HepG2 (cell line): Measurements from ENCODE around the gene MASP1. TPM values are rescaled to one million over a fixed set of nuclear protein-coding genes. Genes with fewer than 3 reads are reported as not detected.

Source experiments
- AHR ChIP-seq: IDR thresholded peaks from 2 replicates; pipeline ENCODE4 v1.6.1; 2018; ENCODE audit warnings: missing genetic modification reagents, missing compliant biosample characterization
- GABPB1 ChIP-seq: IDR thresholded peaks from 2 replicates; pipeline ENCODE4 v1.6.1; 2016; ENCODE audit warnings: mild to moderate bottlenecking, missing genetic modification reagents, moderate library complexity, missing compliant biosample characterization
- HOXA5 ChIP-seq: sonication (generic); formaldehyde crosslinking; IDR thresholded peaks from 2 replicates; pipeline ENCODE4 v1.4.0; 2020; ENCODE audit warnings: missing genetic modification reagents
- HOXA7 ChIP-seq: sonication (generic); formaldehyde crosslinking; IDR thresholded peaks from 2 replicates; pipeline ENCODE4 v1.8.1; 2022; ENCODE audit warnings: mild to moderate bottlenecking, missing genetic modification reagents, moderate library complexity
- KDM6A ChIP-seq: IDR thresholded peaks from 2 replicates; pipeline ENCODE4 v1.6.1; 2016; ENCODE audit warnings: low read depth
- MIXL1 ChIP-seq: IDR thresholded peaks from 2 replicates; pipeline ENCODE4 v1.6.1; 2016
- PAF1 ChIP-seq: IDR thresholded peaks from 2 replicates; pipeline ENCODE4 v1.6.1; 2016; ENCODE audit warnings: missing genetic modification reagents, missing compliant biosample characterization
- RARA ChIP-seq: IDR thresholded peaks from 2 replicates; pipeline ENCODE4 v1.6.1; 2016; ENCODE audit warnings: missing genetic modification reagents, missing compliant biosample characterization
- ZBTB38 ChIP-seq: sonication (generic); formaldehyde crosslinking; IDR thresholded peaks from 2 replicates; pipeline ENCODE4 v1.5.1; 2020; ENCODE audit warnings: mild to moderate bottlenecking, missing genetic modification reagents
- ZBTB8A ChIP-seq: sonication (generic); formaldehyde crosslinking; IDR thresholded peaks from 2 replicates; pipeline ENCODE4 v1.4.0; 2020; ENCODE audit warnings: mild to moderate bottlenecking, low read depth, missing genetic modification reagents, borderline replicate concordance
- ZNF20 ChIP-seq: sonication (generic); formaldehyde crosslinking; IDR thresholded peaks from 2 replicates; pipeline ENCODE4 v1.4.0; 2020; ENCODE audit warnings: mild to moderate bottlenecking, moderate library complexity, missing genetic modification reagents
- ZNF549 ChIP-seq: sonication (generic); formaldehyde crosslinking; IDR thresholded peaks from 2 replicates; pipeline ENCODE4 v1.5.0; 2020; ENCODE audit warnings: missing genetic modification reagents
- ZNF569 ChIP-seq: sonication (generic); formaldehyde crosslinking; IDR thresholded peaks from 2 replicates; pipeline ENCODE4 v1.5.0; 2020; ENCODE audit warnings: mild to moderate bottlenecking, missing genetic modification reagents, moderate library complexity, borderline replicate concordance
- ZNF782 ChIP-seq: sonication (generic); formaldehyde crosslinking; IDR thresholded peaks from 2 replicates; pipeline ENCODE4 v1.4.0; 2020; ENCODE audit warnings: missing genetic modification reagents, mild to moderate bottlenecking, borderline replicate concordance
- ZSCAN22 ChIP-seq: sonication (generic); formaldehyde crosslinking; IDR thresholded peaks from 2 replicates; pipeline ENCODE4 v1.4.0; 2020; ENCODE audit warnings: mild to moderate bottlenecking, missing genetic modification reagents
- polyA plus RNA-seq, 8 experiments: library from polyadenylated mRNA; depleted of rRNA in 3 of 8; stranded (reverse) in 7 of 8; unstranded in 1 of 8; fragments of >200 nt; fragmentation: Illumina TruSeq in 4 of 8; extraction: Trizol in 4 of 8; gene quantifications; 2 replicates each; pipeline versions ENCODE4 v1.2.1 to v1.2.3, GENCODE V29; 2011 to 2016; ENCODE audit warnings: low read depth in 4 of 8, missing spikeins in 1 of 8, mixed read lengths in 1 of 8; ENCODE audit not compliant: insufficient read depth in 1 of 8
- total RNA-seq, 5 experiments: library from RNA; depleted of rRNA; stranded (reverse); fragments of >200 nt; fragmentation: Illumina TruSeq; extraction: Trizol; gene quantifications; 2 replicates each; pipeline ENCODE4 v1.2.3, GENCODE V29; 2016; ENCODE audit warnings: low read depth in 1 of 5
- TF ChIP-seq, protein P1 (sequence below): sonication (generic); formaldehyde crosslinking; IDR thresholded peaks from 2 replicates; pipeline ENCODE4 v1.4.0; 2020; ENCODE audit warnings: mild to moderate bottlenecking, missing genetic modification reagents
- TF ChIP-seq, protein P2 (sequence below), 2 experiments: fragments of 450-650 bp in 1 of 2; sonication (generic) in 1 of 2; formaldehyde crosslinking; IDR thresholded peaks; 2 replicates each; pipeline versions ENCODE4 v1.5.0 to v1.8.0; 2020 to 2022; ENCODE audit warnings: mild to moderate bottlenecking in 1 of 2, missing genetic modification reagents in 1 of 2
- TF ChIP-seq, protein P3 (sequence below): IDR thresholded peaks from 2 replicates; pipeline ENCODE4 v1.6.1; 2012; ENCODE audit warnings: low read length, improper control_type of control experiment
- TF ChIP-seq, protein P4 (sequence below): sonication (generic); formaldehyde crosslinking; IDR thresholded peaks from 2 replicates; pipeline ENCODE4; 2020; ENCODE audit warnings: missing genetic modification reagents, mild to moderate bottlenecking, borderline replicate concordance
- TF ChIP-seq, protein P5 (sequence below): sonication (generic); formaldehyde crosslinking; IDR thresholded peaks from 2 replicates; pipeline ENCODE4 v1.8.0; 2022; ENCODE audit warnings: missing genetic modification reagents, mild to moderate bottlenecking, moderate library complexity, borderline replicate concordance

The MASP1 gene
- total and polyA plus RNA-seq, 2 of the 13 experiments (the other 11 are each of a cell fraction or from before 2014, with no cell fraction given) = 10.8 to 56.0 TPM

DNA sequence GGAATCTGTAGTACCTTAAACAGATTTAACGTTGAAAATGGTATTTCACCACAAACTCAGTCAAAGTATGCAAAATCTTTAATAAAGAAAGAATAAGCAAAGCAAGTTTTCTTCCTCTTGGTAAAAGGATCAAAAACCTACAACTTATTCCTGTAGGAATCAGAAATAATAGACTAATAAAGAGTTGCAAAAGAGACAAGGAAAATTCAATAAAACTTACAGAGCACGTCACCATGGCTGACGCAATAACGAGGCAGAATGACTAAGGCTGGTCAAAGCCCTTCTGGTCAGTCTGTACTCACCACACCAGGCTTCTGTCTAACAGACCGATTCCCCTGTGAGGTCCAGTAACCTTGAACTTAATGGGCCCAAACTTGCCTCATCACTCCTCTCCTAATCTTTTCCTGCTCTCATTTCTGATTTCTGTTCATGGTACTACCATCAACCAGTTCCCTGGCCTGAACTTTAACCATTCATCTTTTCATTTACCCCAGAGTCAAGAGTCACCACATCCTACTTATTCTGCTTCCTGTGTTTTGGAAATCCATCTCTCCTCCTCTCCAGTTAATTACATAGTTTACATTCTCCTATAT lies 5.0 kb downstream of the MASP1 start (continued):
- TF ChIP-seq, protein P1, sequence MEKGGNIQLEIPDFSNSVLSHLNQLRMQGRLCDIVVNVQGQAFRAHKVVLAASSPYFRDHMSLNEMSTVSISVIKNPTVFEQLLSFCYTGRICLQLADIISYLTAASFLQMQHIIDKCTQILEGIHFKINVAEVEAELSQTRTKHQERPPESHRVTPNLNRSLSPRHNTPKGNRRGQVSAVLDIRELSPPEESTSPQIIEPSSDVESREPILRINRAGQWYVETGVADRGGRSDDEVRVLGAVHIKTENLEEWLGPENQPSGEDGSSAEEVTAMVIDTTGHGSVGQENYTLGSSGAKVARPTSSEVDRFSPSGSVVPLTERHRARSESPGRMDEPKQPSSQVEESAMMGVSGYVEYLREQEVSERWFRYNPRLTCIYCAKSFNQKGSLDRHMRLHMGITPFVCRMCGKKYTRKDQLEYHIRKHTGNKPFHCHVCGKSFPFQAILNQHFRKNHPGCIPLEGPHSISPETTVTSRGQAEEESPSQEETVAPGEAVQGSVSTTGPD (CRISPR knock-in tag) = no peak
- TF ChIP-seq HOXA7 (CRISPR knock-in tag) (no peak), GABPB1 (CRISPR knock-in tag) (peak; percentile 42; the same call in 1 of the 2 replicates), HOXA5 (CRISPR knock-in tag) (no peak), RARA (CRISPR knock-in tag) (peak; percentile 79; the same call in 1 of the 2 replicates), PAF1 (CRISPR knock-in tag) (no peak), ZNF20 (CRISPR knock-in tag) (no peak), ZNF549 (no peak), ZBTB8A (CRISPR knock-in tag) (no peak), MIXL1 (peak; percentile 62; the same call in 1 of the 2 replicates), ZNF782 (CRISPR knock-in tag) (no peak), ZBTB38 (CRISPR knock-in tag) (no peak), ZNF569 (CRISPR knock-in tag) (no peak), ZSCAN22 (CRISPR knock-in tag) (no peak), AHR (CRISPR knock-in tag) (no peak), KDM6A (CRISPR knock-in tag) (no peak)
- TF ChIP-seq, protein P2, sequence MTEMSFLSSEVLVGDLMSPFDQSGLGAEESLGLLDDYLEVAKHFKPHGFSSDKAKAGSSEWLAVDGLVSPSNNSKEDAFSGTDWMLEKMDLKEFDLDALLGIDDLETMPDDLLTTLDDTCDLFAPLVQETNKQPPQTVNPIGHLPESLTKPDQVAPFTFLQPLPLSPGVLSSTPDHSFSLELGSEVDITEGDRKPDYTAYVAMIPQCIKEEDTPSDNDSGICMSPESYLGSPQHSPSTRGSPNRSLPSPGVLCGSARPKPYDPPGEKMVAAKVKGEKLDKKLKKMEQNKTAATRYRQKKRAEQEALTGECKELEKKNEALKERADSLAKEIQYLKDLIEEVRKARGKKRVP (CRISPR knock-in tag; IDR thresholded peaks at IDR 0.05) = peak; percentile 98 to 100
- TF ChIP-seq, protein P3, sequence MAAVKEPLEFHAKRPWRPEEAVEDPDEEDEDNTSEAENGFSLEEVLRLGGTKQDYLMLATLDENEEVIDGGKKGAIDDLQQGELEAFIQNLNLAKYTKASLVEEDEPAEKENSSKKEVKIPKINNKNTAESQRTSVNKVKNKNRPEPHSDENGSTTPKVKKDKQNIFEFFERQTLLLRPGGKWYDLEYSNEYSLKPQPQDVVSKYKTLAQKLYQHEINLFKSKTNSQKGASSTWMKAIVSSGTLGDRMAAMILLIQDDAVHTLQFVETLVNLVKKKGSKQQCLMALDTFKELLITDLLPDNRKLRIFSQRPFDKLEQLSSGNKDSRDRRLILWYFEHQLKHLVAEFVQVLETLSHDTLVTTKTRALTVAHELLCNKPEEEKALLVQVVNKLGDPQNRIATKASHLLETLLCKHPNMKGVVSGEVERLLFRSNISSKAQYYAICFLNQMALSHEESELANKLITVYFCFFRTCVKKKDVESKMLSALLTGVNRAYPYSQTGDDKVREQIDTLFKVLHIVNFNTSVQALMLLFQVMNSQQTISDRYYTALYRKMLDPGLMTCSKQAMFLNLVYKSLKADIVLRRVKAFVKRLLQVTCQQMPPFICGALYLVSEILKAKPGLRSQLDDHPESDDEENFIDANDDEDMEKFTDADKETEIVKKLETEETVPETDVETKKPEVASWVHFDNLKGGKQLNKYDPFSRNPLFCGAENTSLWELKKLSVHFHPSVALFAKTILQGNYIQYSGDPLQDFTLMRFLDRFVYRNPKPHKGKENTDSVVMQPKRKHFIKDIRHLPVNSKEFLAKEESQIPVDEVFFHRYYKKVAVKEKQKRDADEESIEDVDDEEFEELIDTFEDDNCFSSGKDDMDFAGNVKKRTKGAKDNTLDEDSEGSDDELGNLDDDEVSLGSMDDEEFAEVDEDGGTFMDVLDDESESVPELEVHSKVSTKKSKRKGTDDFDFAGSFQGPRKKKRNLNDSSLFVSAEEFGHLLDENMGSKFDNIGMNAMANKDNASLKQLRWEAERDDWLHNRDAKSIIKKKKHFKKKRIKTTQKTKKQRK = no peak
- TF ChIP-seq, protein P4, sequence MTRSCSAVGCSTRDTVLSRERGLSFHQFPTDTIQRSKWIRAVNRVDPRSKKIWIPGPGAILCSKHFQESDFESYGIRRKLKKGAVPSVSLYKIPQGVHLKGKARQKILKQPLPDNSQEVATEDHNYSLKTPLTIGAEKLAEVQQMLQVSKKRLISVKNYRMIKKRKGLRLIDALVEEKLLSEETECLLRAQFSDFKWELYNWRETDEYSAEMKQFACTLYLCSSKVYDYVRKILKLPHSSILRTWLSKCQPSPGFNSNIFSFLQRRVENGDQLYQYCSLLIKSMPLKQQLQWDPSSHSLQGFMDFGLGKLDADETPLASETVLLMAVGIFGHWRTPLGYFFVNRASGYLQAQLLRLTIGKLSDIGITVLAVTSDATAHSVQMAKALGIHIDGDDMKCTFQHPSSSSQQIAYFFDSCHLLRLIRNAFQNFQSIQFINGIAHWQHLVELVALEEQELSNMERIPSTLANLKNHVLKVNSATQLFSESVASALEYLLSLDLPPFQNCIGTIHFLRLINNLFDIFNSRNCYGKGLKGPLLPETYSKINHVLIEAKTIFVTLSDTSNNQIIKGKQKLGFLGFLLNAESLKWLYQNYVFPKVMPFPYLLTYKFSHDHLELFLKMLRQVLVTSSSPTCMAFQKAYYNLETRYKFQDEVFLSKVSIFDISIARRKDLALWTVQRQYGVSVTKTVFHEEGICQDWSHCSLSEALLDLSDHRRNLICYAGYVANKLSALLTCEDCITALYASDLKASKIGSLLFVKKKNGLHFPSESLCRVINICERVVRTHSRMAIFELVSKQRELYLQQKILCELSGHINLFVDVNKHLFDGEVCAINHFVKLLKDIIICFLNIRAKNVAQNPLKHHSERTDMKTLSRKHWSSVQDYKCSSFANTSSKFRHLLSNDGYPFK = no peak
- TF ChIP-seq, protein P5, sequence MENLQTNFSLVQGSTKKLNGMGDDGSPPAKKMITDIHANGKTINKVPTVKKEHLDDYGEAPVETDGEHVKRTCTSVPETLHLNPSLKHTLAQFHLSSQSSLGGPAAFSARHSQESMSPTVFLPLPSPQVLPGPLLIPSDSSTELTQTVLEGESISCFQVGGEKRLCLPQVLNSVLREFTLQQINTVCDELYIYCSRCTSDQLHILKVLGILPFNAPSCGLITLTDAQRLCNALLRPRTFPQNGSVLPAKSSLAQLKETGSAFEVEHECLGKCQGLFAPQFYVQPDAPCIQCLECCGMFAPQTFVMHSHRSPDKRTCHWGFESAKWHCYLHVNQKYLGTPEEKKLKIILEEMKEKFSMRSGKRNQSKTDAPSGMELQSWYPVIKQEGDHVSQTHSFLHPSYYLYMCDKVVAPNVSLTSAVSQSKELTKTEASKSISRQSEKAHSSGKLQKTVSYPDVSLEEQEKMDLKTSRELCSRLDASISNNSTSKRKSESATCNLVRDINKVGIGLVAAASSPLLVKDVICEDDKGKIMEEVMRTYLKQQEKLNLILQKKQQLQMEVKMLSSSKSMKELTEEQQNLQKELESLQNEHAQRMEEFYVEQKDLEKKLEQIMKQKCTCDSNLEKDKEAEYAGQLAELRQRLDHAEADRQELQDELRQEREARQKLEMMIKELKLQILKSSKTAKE (CRISPR knock-in tag) = no peak
